HEK293T (cell line): ENCODE measurements around the gene KRT7.

Experiments used
- FOXM1 ChIP-seq: fragments of 450-650 bp; IDR thresholded peaks from 2 replicates; pipeline ENCODE4 v1.6.1; 2017; ENCODE audit warnings: mild to moderate bottlenecking, borderline replicate concordance
- SP1 ChIP-seq: fragments of 450-650 bp; IDR thresholded peaks from 2 replicates; pipeline ENCODE4 v1.6.1; 2017
- TF ChIP-seq, protein P1 (sequence below): fragments of 450-650 bp; IDR thresholded peaks from 2 replicates; pipeline ENCODE4 v1.6.1; 2016

DNA sequence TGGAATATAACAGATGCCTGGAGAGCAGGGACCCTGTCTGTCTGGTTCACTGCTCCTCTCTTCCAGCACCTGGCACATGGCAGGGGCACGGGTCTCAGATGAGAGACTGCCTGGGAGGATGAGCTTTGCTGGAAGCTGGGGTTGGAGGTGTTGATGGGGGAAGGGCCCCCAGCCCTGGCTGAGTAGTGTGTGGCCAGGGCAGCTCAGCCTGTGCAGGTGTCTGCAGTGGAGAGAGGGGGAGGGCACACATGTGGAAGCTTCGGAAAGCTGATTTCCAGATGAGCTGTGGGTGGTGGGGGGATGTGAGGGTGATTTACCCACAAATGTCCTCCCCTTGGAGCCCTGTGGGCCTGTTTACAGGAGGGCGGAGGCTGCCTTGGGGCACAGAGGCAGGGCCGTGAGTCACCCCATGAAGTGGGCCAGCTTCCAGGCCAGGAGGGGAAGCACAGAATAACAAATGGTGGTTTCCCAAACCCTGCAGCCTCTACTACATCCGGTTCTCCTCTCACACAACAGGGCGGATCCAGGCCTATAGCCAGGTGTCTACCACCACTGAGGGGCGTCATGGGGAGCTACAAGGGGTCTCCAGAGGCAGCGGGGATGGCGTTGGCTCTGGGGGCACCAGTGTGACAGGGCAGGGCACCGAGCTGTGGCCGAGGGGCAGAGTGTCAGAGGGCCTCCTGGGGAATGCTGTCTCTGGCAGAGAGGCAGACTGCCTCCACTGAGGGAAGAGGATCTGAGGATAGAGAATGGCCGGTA lies 11.0 kb downstream of the KRT7 start:
- TF ChIP-seq, protein P1, sequence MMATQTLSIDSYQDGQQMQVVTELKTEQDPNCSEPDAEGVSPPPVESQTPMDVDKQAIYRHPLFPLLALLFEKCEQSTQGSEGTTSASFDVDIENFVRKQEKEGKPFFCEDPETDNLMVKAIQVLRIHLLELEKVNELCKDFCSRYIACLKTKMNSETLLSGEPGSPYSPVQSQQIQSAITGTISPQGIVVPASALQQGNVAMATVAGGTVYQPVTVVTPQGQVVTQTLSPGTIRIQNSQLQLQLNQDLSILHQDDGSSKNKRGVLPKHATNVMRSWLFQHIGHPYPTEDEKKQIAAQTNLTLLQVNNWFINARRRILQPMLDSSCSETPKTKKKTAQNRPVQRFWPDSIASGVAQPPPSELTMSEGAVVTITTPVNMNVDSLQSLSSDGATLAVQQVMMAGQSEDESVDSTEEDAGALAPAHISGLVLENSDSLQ, result no peak
- no peak for TF ChIP-seq FOXM1
- TF ChIP-seq SP1, result no peak
